ENCODE data around the gene NHS.

Gene NHS

DNA sequence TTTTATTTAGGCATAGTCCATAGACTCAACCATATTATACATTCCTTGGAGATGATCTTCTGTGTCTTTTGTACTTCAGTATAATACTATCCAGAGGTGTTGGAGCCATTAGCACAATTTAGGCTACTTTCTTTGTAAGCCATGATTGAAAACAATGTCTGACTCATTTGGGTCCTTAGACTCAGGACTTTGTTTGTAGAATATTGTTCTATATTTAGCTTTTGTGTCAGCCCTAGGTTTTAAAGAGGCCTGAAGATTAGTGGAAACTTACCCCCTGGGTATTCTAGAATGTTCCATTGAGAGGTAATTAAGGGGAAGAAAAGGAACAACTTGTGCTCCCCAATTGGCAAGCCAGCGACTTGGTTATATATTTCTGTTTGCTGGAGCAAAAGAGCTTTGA lies 217.1 kb downstream of the NHS start:
- no peak overlapping the region for H3K4me2 ChIP-seq (ENCODE audit: low read length)
- no peak overlapping the region for H4K8ac ChIP-seq (ENCODE audit: low read depth, low read length)
- no peak overlapping the region for H3K56ac ChIP-seq (ENCODE audit: low read length)
- H3K4me3 ChIP-seq (ENCODE audit: low read length) = no peak overlapping the region
- no peak overlapping the region for H2BK15ac ChIP-seq (replicated peaks; ENCODE audit: low read depth)
- H3K4ac ChIP-seq (ENCODE audit: low read depth, low read length) = no peak overlapping the region
- H3K23ac ChIP-seq (ENCODE audit: low read length) = no peak overlapping the region
- no peak overlapping the region for H2BK120ac ChIP-seq (ENCODE audit: low read depth, low read length)
- no peak overlapping the region for H4K5ac ChIP-seq (ENCODE audit: low read length)
- no CpG with 5 or more reads among the region's 1 CpG for WGBS (ENCODE audit: extremely low coverage, insufficient coverage, low lambda C conversion rate)
- no peak overlapping the region for H2AK5ac ChIP-seq (ENCODE audit: low read length)
- H3K9ac ChIP-seq (ENCODE audit: low read length) = no peak overlapping the region
- no peaks in the 10 kb centered on the region for H3K4me1 ChIP-seq (ENCODE audit: control insufficient read depth, low read depth, low read length)
- H3K79me1 ChIP-seq (ENCODE audit: low read length) = no peaks in the 10 kb centered on the region
- no peak overlapping the region for H2BK5ac ChIP-seq (ENCODE audit: low read length)
- no peaks in the 10 kb centered on the region for H3K36me3 ChIP-seq (ENCODE audit: control insufficient read depth, insufficient read depth, low read length)
- H3K27ac ChIP-seq (ENCODE audit: low read depth, low read length) = no peak overlapping the region
- no peak for DNase-seq
- no peaks in the 10 kb centered on the region for H3K79me2 ChIP-seq (ENCODE audit: control insufficient read depth, insufficient read depth, low read length)
- H3K18ac ChIP-seq (ENCODE audit: low read length) = no peak overlapping the region
- no peaks in the 10 kb centered on the region for H3K27me3 ChIP-seq (ENCODE audit: insufficient read depth, low read length, poor library complexity)

GRCh38 chrX:17594693-17595092 lies 219.7 kb downstream of the NHS start:
- Histone ChIP-seq H3K27ac (ENCODE audit: low read depth, low read length) (no peak overlapping the region), H2BK5ac (ENCODE audit: low read length) (no peak overlapping the region), H3K79me2 (ENCODE audit: control insufficient read depth, insufficient read depth, low read length) (no peaks in the 10 kb centered on the region), H3K4me1 (ENCODE audit: control insufficient read depth, low read depth, low read length) (no peaks in the 10 kb centered on the region), H2BK120ac (ENCODE audit: low read depth, low read length) (no peak overlapping the region), H3K4ac (ENCODE audit: low read depth, low read length) (no peak overlapping the region), H3K79me1 (ENCODE audit: low read length) (no peaks in the 10 kb centered on the region), H4K8ac (ENCODE audit: low read depth, low read length) (no peak overlapping the region), H3K23ac (ENCODE audit: low read length) (no peak overlapping the region), H3K56ac (ENCODE audit: low read length) (no peak overlapping the region), H2AK5ac (ENCODE audit: low read length) (no peak overlapping the region), H3K18ac (ENCODE audit: low read length) (no peak overlapping the region), H3K4me2 (ENCODE audit: low read length) (no peak overlapping the region), H3K36me3 (ENCODE audit: control insufficient read depth, insufficient read depth, low read length) (no peaks in the 10 kb centered on the region), H3K9ac (ENCODE audit: low read length) (no peak overlapping the region), H3K27me3 (ENCODE audit: insufficient read depth, low read length, poor library complexity) (no peaks in the 10 kb centered on the region), H2BK15ac (replicated peaks; ENCODE audit: low read depth) (no peak overlapping the region), H4K5ac (ENCODE audit: low read length) (no peak overlapping the region), H3K4me3 (ENCODE audit: low read length) (no peak overlapping the region)
- DNase-seq = no peak
- whole genome bisulfite sequencing (ENCODE audit: extremely low coverage, insufficient coverage, low lambda C conversion rate) = no CpG with 5 or more reads among the region's 2 CpGs

DNA sequence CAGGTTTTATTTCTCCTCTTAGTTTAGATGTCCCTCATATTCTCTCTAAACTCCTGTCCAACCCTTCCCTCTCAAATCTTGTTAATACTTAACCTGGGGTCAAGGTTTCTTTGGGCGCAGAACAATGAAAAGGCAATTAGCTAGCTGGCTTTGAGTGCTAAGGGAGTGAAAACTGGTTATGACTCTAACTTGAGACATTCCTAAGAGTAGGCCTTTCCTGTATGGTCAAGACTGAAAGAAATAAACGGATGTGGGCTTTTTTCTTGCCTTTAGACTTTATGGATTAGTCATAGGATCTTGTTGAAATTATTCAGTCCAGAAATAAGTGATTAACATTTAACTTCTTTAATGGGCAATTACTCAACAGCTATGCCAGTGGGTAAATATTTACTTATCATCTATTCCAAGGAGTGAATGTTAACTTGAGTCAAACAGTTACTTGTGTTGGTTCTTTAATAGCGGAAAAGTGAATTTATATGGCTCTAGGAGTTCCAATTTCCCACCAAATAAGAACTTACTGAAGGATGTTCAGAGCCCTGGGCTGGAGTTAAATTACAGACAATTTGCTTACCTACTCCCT lies 220.5 kb downstream of the NHS start:
- no peaks in the 10 kb centered on the region for H3K4me1 ChIP-seq (ENCODE audit: control insufficient read depth, low read depth, low read length)
- no peak overlapping the region for H3K9ac ChIP-seq (ENCODE audit: low read length)
- no peak for DNase-seq
- no peak overlapping the region for H3K56ac ChIP-seq (ENCODE audit: low read length)
- no CpG with 5 or more reads among the region's 3 CpGs for WGBS (ENCODE audit: extremely low coverage, insufficient coverage, low lambda C conversion rate)
- no peak overlapping the region for H3K27ac ChIP-seq (ENCODE audit: low read depth, low read length)
- H2BK5ac ChIP-seq (ENCODE audit: low read length) = no peak overlapping the region
- no peak overlapping the region for H2BK120ac ChIP-seq (ENCODE audit: low read depth, low read length)
- no peak overlapping the region for H2BK15ac ChIP-seq (replicated peaks; ENCODE audit: low read depth)
- H3K4ac ChIP-seq (ENCODE audit: low read depth, low read length) = no peak overlapping the region
- H3K27me3 ChIP-seq (ENCODE audit: insufficient read depth, low read length, poor library complexity) = no peaks in the 10 kb centered on the region
- H4K8ac ChIP-seq (ENCODE audit: low read depth, low read length) = no peak overlapping the region
- H3K36me3 ChIP-seq (ENCODE audit: control insufficient read depth, insufficient read depth, low read length) = no peaks in the 10 kb centered on the region
- no peak overlapping the region for H4K5ac ChIP-seq (ENCODE audit: low read length)
- no peak overlapping the region for H3K18ac ChIP-seq (ENCODE audit: low read length)
- H3K4me2 ChIP-seq (ENCODE audit: low read length) = no peak overlapping the region
- no peak overlapping the region for H2AK5ac ChIP-seq (ENCODE audit: low read length)
- no peak overlapping the region for H3K23ac ChIP-seq (ENCODE audit: low read length)
- no peak overlapping the region for H3K4me3 ChIP-seq (ENCODE audit: low read length)
- H3K79me1 ChIP-seq (ENCODE audit: low read length) = no peaks in the 10 kb centered on the region
- H3K79me2 ChIP-seq (ENCODE audit: control insufficient read depth, insufficient read depth, low read length) = no peaks in the 10 kb centered on the region

DNA sequence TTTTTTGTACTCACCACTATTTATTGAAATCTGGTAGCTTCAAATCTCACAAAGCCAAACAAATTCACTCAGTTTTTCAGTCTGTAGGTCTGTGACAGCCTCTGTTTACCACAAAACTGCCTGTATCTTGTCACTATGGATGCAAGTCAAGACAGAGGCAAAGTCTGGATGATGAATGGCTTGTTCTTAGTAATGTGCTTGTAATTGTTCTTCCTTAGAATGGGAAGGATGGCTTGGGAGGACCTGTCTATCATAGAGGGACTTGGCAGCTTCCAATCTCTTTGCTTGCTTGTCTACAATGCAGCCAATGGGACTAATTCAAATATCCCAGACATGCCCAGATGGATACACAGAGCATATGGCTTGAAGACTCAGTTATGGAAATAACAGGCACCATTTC lies 221.1 kb downstream of the NHS start:
- H3K36me3 ChIP-seq (ENCODE audit: control insufficient read depth, insufficient read depth, low read length) = no peaks in the 10 kb centered on the region
- no peak overlapping the region for H2BK5ac ChIP-seq (ENCODE audit: low read length)
- no peak overlapping the region for H3K27ac ChIP-seq (ENCODE audit: low read depth, low read length)
- H4K8ac ChIP-seq (ENCODE audit: low read depth, low read length) = no peak overlapping the region
- no peak overlapping the region for H3K9ac ChIP-seq (ENCODE audit: low read length)
- H4K5ac ChIP-seq (ENCODE audit: low read length) = no peak overlapping the region
- H3K4ac ChIP-seq (ENCODE audit: low read depth, low read length) = no peak overlapping the region
- H3K4me1 ChIP-seq (ENCODE audit: control insufficient read depth, low read depth, low read length) = no peaks in the 10 kb centered on the region
- no peak overlapping the region for H3K4me2 ChIP-seq (ENCODE audit: low read length)
- H2AK5ac ChIP-seq (ENCODE audit: low read length) = no peak overlapping the region
- H3K56ac ChIP-seq (ENCODE audit: low read length) = no peak overlapping the region
- H3K79me2 ChIP-seq (ENCODE audit: control insufficient read depth, insufficient read depth, low read length) = no peaks in the 10 kb centered on the region
- no peak overlapping the region for H3K18ac ChIP-seq (ENCODE audit: low read length)
- H3K27me3 ChIP-seq (ENCODE audit: insufficient read depth, low read length, poor library complexity) = no peaks in the 10 kb centered on the region
- H2BK15ac ChIP-seq (replicated peaks; ENCODE audit: low read depth) = no peak overlapping the region
- no peaks in the 10 kb centered on the region for H3K79me1 ChIP-seq (ENCODE audit: low read length)
- no peak overlapping the region for H2BK120ac ChIP-seq (ENCODE audit: low read depth, low read length)
- DNase-seq = no peak
- no peak overlapping the region for H3K23ac ChIP-seq (ENCODE audit: low read length)
- H3K4me3 ChIP-seq (ENCODE audit: low read length) = no peak overlapping the region

DNA sequence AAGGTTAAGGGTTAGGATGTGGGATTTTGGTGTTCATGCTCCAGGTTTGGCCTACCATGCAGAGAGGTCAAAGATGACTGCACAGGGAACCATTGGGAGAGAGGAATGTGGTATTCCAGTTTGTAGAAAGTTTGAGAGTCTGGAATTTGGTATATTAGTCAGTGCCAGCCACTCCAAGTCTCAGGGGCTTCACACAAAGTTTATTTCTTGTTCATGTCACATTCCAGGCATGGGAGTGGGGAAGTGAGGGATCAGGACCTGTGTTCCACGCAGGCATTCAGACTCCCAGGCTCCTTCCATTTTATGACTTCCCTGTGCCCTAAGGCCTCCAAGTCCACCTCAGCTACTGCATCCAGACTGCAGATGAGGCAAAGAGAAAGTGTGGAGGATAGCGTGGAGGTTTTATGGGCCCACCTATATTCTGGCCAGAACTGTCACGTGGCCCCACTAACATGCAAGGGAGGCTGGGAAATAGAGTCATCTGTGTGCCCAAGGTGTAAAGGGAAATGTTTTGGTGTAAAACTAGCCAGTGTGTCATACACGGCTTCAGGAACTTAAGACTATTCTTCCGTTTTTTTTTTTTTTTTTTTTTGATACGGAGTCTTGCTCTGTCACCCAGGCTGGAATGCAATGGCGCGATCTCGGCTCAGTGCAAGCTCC lies 221.7 kb downstream of the NHS start:
- Histone ChIP-seq H2BK120ac (ENCODE audit: low read depth, low read length) (no peak overlapping the region), H2AK5ac (ENCODE audit: low read length) (no peak overlapping the region), H4K5ac (ENCODE audit: low read length) (no peak overlapping the region), H3K56ac (ENCODE audit: low read length) (no peak overlapping the region), H3K36me3 (ENCODE audit: control insufficient read depth, insufficient read depth, low read length) (no peaks in the 10 kb centered on the region), H2BK5ac (ENCODE audit: low read length) (no peak overlapping the region), H3K27me3 (ENCODE audit: insufficient read depth, low read length, poor library complexity) (no peaks in the 10 kb centered on the region), H3K79me2 (ENCODE audit: control insufficient read depth, insufficient read depth, low read length) (no peaks in the 10 kb centered on the region), H3K4ac (ENCODE audit: low read depth, low read length) (no peak overlapping the region), H4K8ac (ENCODE audit: low read depth, low read length) (no peak overlapping the region), H3K4me2 (ENCODE audit: low read length) (no peak overlapping the region), H3K9ac (ENCODE audit: low read length) (no peak overlapping the region), H3K4me1 (ENCODE audit: control insufficient read depth, low read depth, low read length) (peaks cover 2% of the 10 kb centered on the region), H3K18ac (ENCODE audit: low read length) (no peak overlapping the region), H3K27ac (ENCODE audit: low read depth, low read length) (no peak overlapping the region), H2BK15ac (replicated peaks; ENCODE audit: low read depth) (no peak overlapping the region), H3K4me3 (ENCODE audit: low read length) (no peak overlapping the region), H3K23ac (ENCODE audit: low read length) (no peak overlapping the region), H3K79me1 (ENCODE audit: low read length) (no peaks in the 10 kb centered on the region)
- DNase-seq = no peak
- no CpG with 5 or more reads among the region's 9 CpGs for WGBS (ENCODE audit: extremely low coverage, insufficient coverage, low lambda C conversion rate)

DNA sequence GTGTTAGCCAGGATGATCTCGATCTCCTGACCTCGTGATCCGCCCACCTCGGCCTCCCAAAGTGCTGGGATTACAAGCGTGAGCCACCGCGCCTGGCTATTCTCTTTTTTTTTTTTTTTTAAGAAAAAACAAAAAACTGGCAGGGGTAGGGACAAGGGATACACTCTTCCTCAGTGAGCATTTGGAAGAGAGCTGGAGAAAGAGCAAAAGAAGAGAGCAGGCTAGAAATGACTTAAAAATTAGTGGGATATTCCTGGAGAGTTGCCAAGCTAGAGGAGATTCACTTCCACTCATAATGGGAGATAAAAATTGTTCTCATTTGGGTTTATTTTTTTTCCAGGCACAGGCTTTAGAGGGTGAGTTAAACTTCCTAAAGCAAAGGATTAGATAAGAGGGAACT lies 222.3 kb downstream of the NHS start:
- Histone ChIP-seq H3K27ac (ENCODE audit: low read depth, low read length) (no peak overlapping the region), H3K18ac (ENCODE audit: low read length) (no peak overlapping the region), H3K56ac (ENCODE audit: low read length) (no peak overlapping the region), H3K4ac (ENCODE audit: low read depth, low read length) (no peak overlapping the region), H2BK120ac (ENCODE audit: low read depth, low read length) (no peak overlapping the region), H2BK5ac (ENCODE audit: low read length) (no peak overlapping the region), H3K4me1 (ENCODE audit: control insufficient read depth, low read depth, low read length) (peaks cover 3% of the 10 kb centered on the region), H2AK5ac (ENCODE audit: low read length) (no peak overlapping the region), H3K79me1 (ENCODE audit: low read length) (no peaks in the 10 kb centered on the region), H3K9ac (ENCODE audit: low read length) (no peak overlapping the region), H3K36me3 (ENCODE audit: control insufficient read depth, insufficient read depth, low read length) (no peaks in the 10 kb centered on the region), H2BK15ac (replicated peaks; ENCODE audit: low read depth) (no peak overlapping the region), H4K5ac (ENCODE audit: low read length) (no peak overlapping the region), H3K27me3 (ENCODE audit: insufficient read depth, low read length, poor library complexity) (no peaks in the 10 kb centered on the region), H3K4me3 (ENCODE audit: low read length) (no peak overlapping the region), H3K79me2 (ENCODE audit: control insufficient read depth, insufficient read depth, low read length) (no peaks in the 10 kb centered on the region), H3K4me2 (ENCODE audit: low read length) (no peak overlapping the region), H4K8ac (ENCODE audit: low read depth, low read length) (no peak overlapping the region), H3K23ac (ENCODE audit: low read length) (no peak overlapping the region)
- no CpG with 5 or more reads among the region's 7 CpGs for WGBS (ENCODE audit: extremely low coverage, insufficient coverage, low lambda C conversion rate)
- DNase-seq = no peak
